ENCODE results near the gene MCOLN1. TPM values are rescaled to one million over a fixed set of nuclear protein-coding genes. Genes with fewer than 3 reads are reported as not detected.

The MCOLN1 gene
- polyA plus RNA-seq, 6 donors from 2014 or later: 5.0 to 8.9 (median 6.7) TPM

- Mint-ChIP-seq H3K27ac (peak overlapping the region in 2 of 6 donors; percentile 41 to 81), H3K36me3 (no peaks in the 10 kb centered on the region), H3K4me1 (peaks cover 13 to 17% (median 15%) of the 10 kb centered on the region in 3 donors), H3K9me3 (peaks cover 0 to 2% (median 0%) of the 10 kb centered on the region in 7 donors), H3K27me3 (peaks cover 0 to 4% (median 0%) of the 10 kb centered on the region in 3 donors), H3K4me3 (peak overlapping the region in 4 of 8 donors; percentile 44 to 85 (median 62))
- DNase-seq: no peak
- ATAC-seq (ENCODE audit: low read depth in 2 of 2): no peak
Observed at GRCh38 chr19:7486923-7487322, 35.5 kb upstream of the MCOLN1 start.

DNA sequence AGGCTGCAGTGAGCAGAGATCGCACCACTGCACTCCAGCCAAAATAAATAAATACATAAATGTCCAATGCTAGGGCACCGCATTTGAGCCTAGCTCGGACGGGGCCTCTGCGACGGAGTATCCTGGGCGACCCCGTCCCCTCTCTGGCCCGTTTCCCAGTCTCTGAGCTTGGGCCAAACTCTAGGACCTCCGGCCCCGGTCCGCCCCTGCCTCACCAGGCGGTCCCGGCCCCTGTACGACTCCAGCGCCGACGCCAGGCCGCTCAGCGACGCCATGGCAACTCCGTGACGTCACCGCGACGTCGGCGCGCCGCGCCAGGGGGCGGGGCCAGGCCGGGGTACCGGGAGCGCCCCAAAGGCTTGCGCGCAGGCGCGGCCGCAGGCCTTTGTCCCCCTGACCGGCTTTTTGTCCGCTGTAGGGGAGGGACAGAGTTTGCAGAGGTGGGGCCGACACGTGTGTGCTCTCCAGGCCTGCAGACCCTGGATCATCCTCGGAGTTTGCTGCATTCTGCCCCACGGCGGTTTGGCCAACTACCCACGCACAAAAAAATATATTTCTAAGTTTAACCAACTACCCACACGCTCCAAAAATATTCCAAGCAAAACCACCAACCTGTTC, 33.6 kb upstream of the MCOLN1 start, which contains the start of gene PEX11G:
TSS of gene PEX11G (minus strand) at position 300 of the 618 bp plus-strand sequence. CDS start at position 275, 25 bp downstream.
- Mint-ChIP-seq H3K9me3 (no peaks in the 10 kb centered on the region), H3K4me3 (peak within 1 kb of the TSS; percentile 73 to 90 (median 86)), H3K36me3 (no peaks in the 10 kb centered on the region), H3K27ac (peak within 1 kb of the TSS; percentile 60 to 96 (median 81)), H3K4me1 (peaks cover 3 to 11% (median 10%) of the 10 kb centered on the region in 3 donors), H3K27me3 (peaks cover 0 to 9% (median 4%) of the 10 kb centered on the region in 3 donors)
- DNase-seq (peak; percentile 89), ATAC-seq (ENCODE audit: low read depth in 2 of 2) (peak; percentile 98 to 99)

- Mint-ChIP-seq H3K27me3 (peaks cover 0 to 12% (median 6%) of the 10 kb centered on the region in 3 donors), H3K4me3 (peak overlapping the region; percentile 73 to 90 (median 85)), H3K4me1 (peaks cover 0 to 10% (median 9%) of the 10 kb centered on the region in 3 donors), H3K9me3 (no peaks in the 10 kb centered on the region), H3K36me3 (no peaks in the 10 kb centered on the region), H3K27ac (peak overlapping the region in 5 of 6 donors; percentile 10 to 94 (median 75))
- DNase-seq (no peak), ATAC-seq (ENCODE audit: low read depth in 2 of 2) (no peak)
Observed at GRCh38 chr19:7489609-7490044, 32.8 kb upstream of the MCOLN1 start.

GRCh38 chr19:7492142-7492541, 30.3 kb upstream of the MCOLN1 start:
- H3K4me1 Mint-ChIP-seq: peaks cover 0 to 10% (median 9%) of the 10 kb centered on the region in 3 donors
- H3K4me3 Mint-ChIP-seq: peak overlapping the region in 2 of 8 donors; percentile 63 to 64
- no peaks in the 10 kb centered on the region for H3K9me3 Mint-ChIP-seq
- H3K36me3 Mint-ChIP-seq: no peaks in the 10 kb centered on the region
- ATAC-seq (ENCODE audit: low read depth in 2 of 2) (no peak), DNase-seq (no peak)
- H3K27me3 Mint-ChIP-seq: peaks cover 5 to 30% (median 22%) of the 10 kb centered on the region in 3 donors
- no peak overlapping the region for H3K27ac Mint-ChIP-seq

DNA sequence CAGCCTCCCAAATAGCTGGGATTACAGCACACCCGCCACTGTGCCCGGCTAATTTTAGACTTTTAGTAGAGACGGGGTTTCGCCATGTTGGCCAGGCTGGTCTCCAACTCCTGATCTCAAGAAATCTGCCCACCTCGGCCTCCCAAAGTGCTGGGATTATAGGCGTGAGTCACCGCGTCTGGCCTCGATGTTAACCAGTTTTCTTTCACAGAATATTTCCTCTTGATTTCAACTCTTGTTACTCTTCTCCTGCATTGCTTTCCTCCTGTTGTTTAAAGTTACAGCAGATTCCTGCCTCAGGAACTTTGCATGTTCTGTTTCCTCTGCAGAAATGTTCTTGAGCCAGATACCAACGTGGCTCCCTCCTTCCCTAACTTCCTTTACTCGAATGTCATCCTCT, 29.9 kb upstream of the MCOLN1 start:
- Mint-ChIP-seq H3K36me3 (no peaks in the 10 kb centered on the region), H3K4me3 (peak overlapping the region in 1 of 8 donors; percentile 64), H3K9me3 (no peaks in the 10 kb centered on the region), H3K27me3 (peaks cover 10 to 34% (median 26%) of the 10 kb centered on the region in 3 donors), H3K4me1 (peaks cover 0 to 10% (median 9%) of the 10 kb centered on the region in 3 donors), H3K27ac (peak overlapping the region in 1 of 6 donors; percentile 81)
- ATAC-seq (ENCODE audit: low read depth in 2 of 2) (no peak), DNase-seq (no peak)

- Mint-ChIP-seq H3K4me1 (peaks cover 0 to 5% (median 4%) of the 10 kb centered on the region in 3 donors), H3K36me3 (no peaks in the 10 kb centered on the region), H3K27me3 (peaks cover 12 to 53% (median 41%) of the 10 kb centered on the region in 3 donors), H3K27ac (peak overlapping the region in 1 of 6 donors; percentile 13), H3K9me3 (no peaks in the 10 kb centered on the region), H3K4me3 (peak overlapping the region in 1 of 8 donors; percentile 24)
- DNase-seq (no peak), ATAC-seq (ENCODE audit: low read depth in 2 of 2) (no peak)
Observed at GRCh38 chr19:7494416-7495098, 27.9 kb upstream of the MCOLN1 start.

DNA sequence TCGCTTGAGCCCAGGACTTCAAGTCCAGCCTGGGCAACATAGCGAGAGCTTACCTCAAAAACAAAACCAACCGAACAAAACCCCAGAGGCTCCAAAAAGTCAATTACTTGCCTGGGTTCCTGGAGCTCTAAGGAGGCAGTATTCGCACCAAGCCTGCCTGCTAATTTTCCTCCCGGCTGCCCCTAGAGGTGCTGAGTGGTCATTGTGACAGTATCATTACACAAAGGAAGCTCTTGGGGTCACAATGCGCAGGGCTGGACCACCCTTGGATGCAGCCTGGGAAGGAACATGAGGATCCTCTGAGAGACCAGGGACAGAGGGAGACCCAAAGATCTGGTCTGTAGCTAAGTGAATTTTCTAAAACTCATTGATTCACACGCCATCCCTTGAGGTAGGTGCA, 25.1 kb upstream of the MCOLN1 start:
- peak overlapping the region in 1 of 6 donors; percentile 26 for H3K27ac Mint-ChIP-seq
- peak; percentile 39 to 60 for ATAC-seq (ENCODE audit: low read depth in 2 of 2)
- H3K4me3 Mint-ChIP-seq: peak overlapping the region in 2 of 8 donors; percentile 17 to 45
- H3K9me3 Mint-ChIP-seq: no peaks in the 10 kb centered on the region
- no peak for DNase-seq
- H3K4me1 Mint-ChIP-seq: peaks cover 3 to 8% (median 4%) of the 10 kb centered on the region in 3 donors
- H3K36me3 Mint-ChIP-seq: no peaks in the 10 kb centered on the region
- H3K27me3 Mint-ChIP-seq: peaks cover 22 to 65% (median 49%) of the 10 kb centered on the region in 3 donors

- no peak for DNase-seq
- Mint-ChIP-seq H3K27ac (peak overlapping the region in 1 of 6 donors; percentile 63), H3K27me3 (peaks cover 34 to 68% (median 60%) of the 10 kb centered on the region in 3 donors), H3K4me1 (peaks cover 5 to 17% (median 14%) of the 10 kb centered on the region in 3 donors), H3K4me3 (peak overlapping the region in 4 of 8 donors; percentile 42 to 54 (median 51)), H3K36me3 (no peaks in the 10 kb centered on the region), H3K9me3 (no peaks in the 10 kb centered on the region)
- ATAC-seq (ENCODE audit: low read depth in 2 of 2): peak; percentile 8 to 24
Observed at GRCh38 chr19:7500811-7501450, 21.5 kb upstream of the MCOLN1 start.

DNA sequence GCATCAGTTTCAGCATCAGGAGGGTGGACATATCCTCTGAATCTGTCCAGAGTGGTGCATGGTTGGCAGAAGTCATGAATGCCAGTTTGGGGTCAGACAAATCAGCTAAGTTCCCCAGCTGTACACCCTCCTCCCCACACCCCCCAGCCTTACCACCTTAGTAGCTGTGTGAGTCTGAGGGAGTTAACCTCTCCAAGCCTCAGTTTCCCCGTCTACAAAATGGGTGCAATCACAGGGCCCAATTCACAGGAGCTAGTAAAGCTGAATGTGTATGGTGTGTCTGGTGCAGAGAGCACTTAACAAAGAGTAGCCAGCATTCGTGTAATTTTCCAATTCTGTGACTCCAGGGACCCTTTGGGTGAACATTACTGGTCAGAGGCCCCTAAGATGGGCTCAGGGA, 19.9 kb upstream of the MCOLN1 start:
- Mint-ChIP-seq H3K4me3 (no peak overlapping the region), H3K9me3 (peaks cover 0 to 4% (median 0%) of the 10 kb centered on the region in 7 donors), H3K36me3 (peaks cover 0 to 9% of the 10 kb centered on the region in 2 donors), H3K27ac (no peak overlapping the region), H3K27me3 (peaks cover 24 to 71% (median 62%) of the 10 kb centered on the region in 3 donors), H3K4me1 (peaks cover 13 to 23% (median 23%) of the 10 kb centered on the region in 3 donors)
- DNase-seq (no peak), ATAC-seq (ENCODE audit: low read depth in 2 of 2) (no peak)

- Mint-ChIP-seq H3K4me3 (no peak overlapping the region), H3K27me3 (peaks cover 23 to 74% (median 58%) of the 10 kb centered on the region in 3 donors), H3K36me3 (peaks cover 0 to 9% of the 10 kb centered on the region in 2 donors), H3K4me1 (peaks cover 13 to 23% (median 21%) of the 10 kb centered on the region in 3 donors), H3K9me3 (peaks cover 0 to 10% (median 2%) of the 10 kb centered on the region in 7 donors), H3K27ac (peak overlapping the region in 1 of 6 donors; percentile 38)
- no peak for DNase-seq
- no peak for ATAC-seq (ENCODE audit: low read depth in 2 of 2)
Observed at GRCh38 chr19:7504684-7505083, 17.7 kb upstream of the MCOLN1 start.

DNA sequence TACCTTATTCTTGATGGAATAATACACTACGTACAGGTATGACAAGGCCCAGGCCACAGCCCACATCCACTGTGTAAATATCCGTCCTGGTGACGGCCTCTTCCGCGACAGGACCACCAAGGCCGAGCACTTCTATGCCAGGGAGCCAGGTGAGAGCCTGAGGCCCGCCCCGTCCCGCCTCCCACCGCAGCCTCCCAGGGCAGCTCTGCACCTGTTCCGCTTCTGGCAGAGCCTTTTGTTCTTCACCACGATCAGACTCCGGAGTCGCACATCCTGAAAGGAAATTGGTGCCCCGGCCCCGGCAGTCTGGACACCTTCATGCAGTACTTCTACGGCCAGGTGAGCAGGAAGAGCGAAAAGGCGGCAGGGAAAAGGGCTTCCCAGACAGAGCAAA, 17.1 kb upstream of the MCOLN1 start:
- ATAC-seq (ENCODE audit: low read depth in 2 of 2) (peak in 1 of 2 donors; percentile 22), DNase-seq (no peak)
- peaks cover 22 to 75% (median 59%) of the 10 kb centered on the region in 3 donors for H3K27me3 Mint-ChIP-seq
- peaks cover 0 to 10% (median 2%) of the 10 kb centered on the region in 7 donors for H3K9me3 Mint-ChIP-seq
- peaks cover 0 to 9% of the 10 kb centered on the region in 2 donors for H3K36me3 Mint-ChIP-seq
- peak overlapping the region in 1 of 6 donors; percentile 5 for H3K27ac Mint-ChIP-seq
- H3K4me1 Mint-ChIP-seq: peaks cover 13 to 23% (median 18%) of the 10 kb centered on the region in 3 donors
- peak overlapping the region in 3 of 8 donors; percentile 23 to 78 (median 58) for H3K4me3 Mint-ChIP-seq

DNA sequence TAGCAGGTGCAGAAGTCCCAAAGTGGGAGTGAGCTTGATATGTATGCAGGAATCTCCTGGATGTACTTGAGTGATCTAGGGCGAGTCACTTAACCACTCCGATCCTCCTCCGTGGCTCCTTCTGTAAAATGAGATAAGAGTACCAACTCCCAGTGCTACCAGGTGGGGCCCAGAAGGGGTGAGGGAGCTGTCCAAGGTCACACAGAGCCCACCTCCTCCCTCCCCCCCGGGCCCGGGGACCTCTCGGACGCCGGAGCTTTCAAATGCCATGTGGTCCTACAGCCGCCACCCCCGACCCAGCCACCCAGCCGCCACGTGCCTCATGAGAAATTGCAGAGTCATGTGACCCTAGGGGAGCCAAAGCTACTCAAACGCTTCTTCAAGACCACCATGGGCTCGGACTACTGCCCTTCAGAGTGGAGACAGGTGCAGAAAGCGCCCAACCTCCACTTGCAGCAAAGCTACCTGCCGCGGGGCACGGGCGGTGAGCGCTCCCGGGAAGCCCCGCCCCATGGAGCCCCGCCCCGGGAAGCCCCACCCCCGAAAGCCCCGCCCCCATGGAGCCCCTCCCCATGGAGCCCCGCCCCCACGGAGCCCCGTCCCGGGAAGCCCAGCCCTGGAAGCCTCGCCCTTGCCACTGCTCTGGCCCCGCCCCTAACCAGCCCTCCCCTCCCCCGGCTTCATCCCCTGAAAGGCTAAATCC, 16.6 kb upstream of the MCOLN1 start:
- peak overlapping the region in 2 of 6 donors; percentile 5 to 68 for H3K27ac Mint-ChIP-seq

More for the DNA sequence above, 16.6 kb upstream of the MCOLN1 start:
- DNase-seq (no peak), ATAC-seq (ENCODE audit: low read depth in 2 of 2) (peak; percentile 21 to 36)
- Mint-ChIP-seq H3K27me3 (peaks cover 23 to 75% (median 59%) of the 10 kb centered on the region in 3 donors), H3K9me3 (peaks cover 0 to 10% (median 2%) of the 10 kb centered on the region in 7 donors), H3K4me1 (peaks cover 13 to 23% (median 18%) of the 10 kb centered on the region in 3 donors), H3K4me3 (peak overlapping the region in 5 of 8 donors; percentile 23 to 80 (median 51)), H3K36me3 (peaks cover 0 to 9% of the 10 kb centered on the region in 2 donors)

All from naive B cell (primary cell).